A549 (cell line): ENCODE data around the gene GMPR2.

Source experiments
- CTCF ChIP-seq: fragments of >200 bp; sonication (Bioruptor Twin); formaldehyde crosslinking; IDR thresholded peaks from 3 replicates; pipeline ENCODE4 v1.5.1; 2016
- ELK1 ChIP-seq: fragments of 150-350 bp; IDR thresholded peaks from 2 replicates; pipeline ENCODE4 v1.6.1; 2014; ENCODE audit warnings: low read depth, mild to moderate bottlenecking, low read length
- ESRRA ChIP-seq: fragments of 150-350 bp; IDR thresholded peaks from 2 replicates; pipeline ENCODE4 v1.6.1; 2014; ENCODE audit warnings: mild to moderate bottlenecking, low read length, borderline replicate concordance
- JUNB ChIP-seq: fragments of >200 bp; sonication (Bioruptor Twin); formaldehyde crosslinking; IDR thresholded peaks from 2 replicates; pipeline ENCODE4 v1.6.1; 2016
- PHF8 ChIP-seq: fragments of 200-600 bp; sonication (generic); IDR thresholded peaks from 2 replicates; pipeline ENCODE4 v1.6.1; 2016; ENCODE audit warnings: low read depth, mild to moderate bottlenecking, antibody characterized with exemption, moderate library complexity, borderline replicate concordance
- RARB ChIP-seq: fragments of 250-450 bp; sonication (Bioruptor Pico); IDR thresholded peaks from 2 replicates; pipeline ENCODE4 v1.8.0; 2021; ENCODE audit warnings: mild to moderate bottlenecking, moderate library complexity
- REST ChIP-seq: fragments of 200-600 bp; sonication (generic); IDR thresholded peaks from 2 replicates; pipeline ENCODE4 v1.6.1; 2016; ENCODE audit warnings: antibody characterized with exemption, mild to moderate bottlenecking, moderate library complexity
- SMC3 ChIP-seq: fragments of >200 bp; sonication (Bioruptor Twin); formaldehyde crosslinking; IDR thresholded peaks from 3 replicates; pipeline ENCODE4 v1.6.1; 2018; ENCODE audit warnings: inconsistent platforms
- USF2 ChIP-seq: fragments of 450-650 bp; IDR thresholded peaks from 2 replicates; pipeline ENCODE4 v1.6.1; 2014; ENCODE audit warnings: antibody characterized with exemption

GRCh38 chr14:24213866-24214662 is 18.7 kb upstream of the GMPR2 start:
- TF ChIP-seq CTCF: no peak; the same call in 2 of the 3 replicates
- no peak for TF ChIP-seq USF2
- no peak for TF ChIP-seq SMC3
- TF ChIP-seq PHF8: no peak
- TF ChIP-seq ESRRA: no peak
- TF ChIP-seq ELK1: no peak
- no peak for TF ChIP-seq RARB
- TF ChIP-seq JUNB: no peak
- TF ChIP-seq REST: no peak
